Gastrocnemius medialis (tissue), 4 donors: ENCODE measurements around the gene NCOA3.

Source experiments
- CTCF ChIP-seq, 5 experiments: fragments of 450-650 bp in 3 of 5; fragments of 200-600 bp in 2 of 5; sonication (generic) in 2 of 5; IDR thresholded peaks in 4 of 5; conservative IDR thresholded peaks in 1 of 5; 1 replicate in 4 of 5; 2 replicates in 1 of 5; pipeline ENCODE4 v1.5.1; 2016 to 2019; ENCODE audit warnings: antibody characterized with exemption in 5 of 5, mild to moderate bottlenecking in 3 of 5, moderate library complexity in 3 of 5
- POLR2A ChIP-seq, 2 donors: fragments of 450-650 bp; IDR thresholded peaks; one replicate each; pipeline ENCODE4 v1.6.1; 2017; ENCODE audit warnings: antibody characterized with exemption in 2 of 2, mild to moderate bottlenecking in 2 of 2, moderate library complexity in 2 of 2

GRCh38 chr20:47679462-47679861 is 177.8 kb downstream of the NCOA3 start:
- no peak for TF ChIP-seq POLR2A (IDR thresholded peaks at IDR 0.05)
- TF ChIP-seq CTCF (IDR thresholded peaks at IDR 0.05 in 4 of 5, conservative IDR thresholded peaks at IDR 0.05 in 1 of 5) = no peak
